Mesothelial cell of epicardium (in vitro differentiated cells): Measurements from ENCODE around the gene AQP6. TPM values are rescaled to one million over a fixed set of nuclear protein-coding genes. Genes with fewer than 3 reads are reported as not detected.

Experiments used
- DNase-seq, 2 experiments: peaks; one replicate each; pipeline ENCODE4 v3.0.0; 2021; ENCODE audit warnings: low spot score in 2 of 2; ENCODE audit not compliant: unreplicated experiment in 2 of 2
- H3K27ac Mint-ChIP-seq: 2 replicates; pipeline ENCODE4 v1.8.0; 2021; ENCODE audit warnings: mixed read lengths
- H3K27me3 Mint-ChIP-seq: 2 replicates; pipeline ENCODE4 v1.8.0; 2021; ENCODE audit warnings: low read depth, mixed read lengths
- H3K36me3 Mint-ChIP-seq: 2 replicates; pipeline ENCODE4 v1.8.0; 2021; ENCODE audit warnings: mixed read lengths
- H3K4me1 Mint-ChIP-seq: 2 replicates; pipeline ENCODE4 v1.8.0; 2021; ENCODE audit warnings: mixed read lengths
- H3K4me3 Mint-ChIP-seq: 2 replicates; pipeline ENCODE4 v1.8.0; 2021; ENCODE audit warnings: mild to moderate bottlenecking, moderate library complexity, mixed read lengths
- H3K9me3 Mint-ChIP-seq: 2 replicates; pipeline ENCODE4 v1.8.0; 2021; ENCODE audit warnings: mixed read lengths
- total RNA-seq: library from RNA; stranded (reverse); gene quantifications from 3 replicates; pipeline ENCODE4 v1.2.1, GENCODE V29; 2021
- TF ChIP-seq, protein P1 (sequence below): fragments of 200-600 bp; sonication (generic); IDR thresholded peaks from one replicate; pipeline ENCODE4 v1.5.0; 2021; ENCODE audit warnings: antibody characterized with exemption; ENCODE audit not compliant: unreplicated experiment

Gene AQP6
- total RNA-seq, 1 donor from 2014 or later: 0.16 TPM

DNA sequence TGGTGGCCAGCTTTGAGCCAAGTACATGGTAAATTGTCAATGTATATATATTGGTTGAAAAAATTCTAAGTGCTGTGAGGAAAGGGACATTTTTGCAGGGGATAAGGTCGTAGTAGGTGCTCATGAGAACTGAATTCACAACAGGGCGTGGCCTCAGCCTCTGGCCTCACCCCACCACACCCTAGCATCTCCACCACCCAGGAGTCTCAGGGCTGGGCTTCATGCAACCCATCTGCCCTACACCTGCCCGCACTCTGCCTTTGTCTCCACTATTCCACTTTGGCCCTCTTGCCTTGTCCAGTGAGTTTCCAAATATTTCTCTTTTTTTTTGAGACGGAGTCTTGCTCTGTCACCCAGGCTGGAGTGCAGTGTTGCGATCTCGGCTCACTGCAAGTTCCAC, 44.3 kb upstream of the AQP6 start:
- no peaks in the 10 kb centered on the region for H3K36me3 Mint-ChIP-seq
- H3K27ac Mint-ChIP-seq: no peak overlapping the region
- H3K9me3 Mint-ChIP-seq: no peaks in the 10 kb centered on the region
- H3K27me3 Mint-ChIP-seq: peaks cover 9% of the 10 kb centered on the region
- TF ChIP-seq, protein P1, sequence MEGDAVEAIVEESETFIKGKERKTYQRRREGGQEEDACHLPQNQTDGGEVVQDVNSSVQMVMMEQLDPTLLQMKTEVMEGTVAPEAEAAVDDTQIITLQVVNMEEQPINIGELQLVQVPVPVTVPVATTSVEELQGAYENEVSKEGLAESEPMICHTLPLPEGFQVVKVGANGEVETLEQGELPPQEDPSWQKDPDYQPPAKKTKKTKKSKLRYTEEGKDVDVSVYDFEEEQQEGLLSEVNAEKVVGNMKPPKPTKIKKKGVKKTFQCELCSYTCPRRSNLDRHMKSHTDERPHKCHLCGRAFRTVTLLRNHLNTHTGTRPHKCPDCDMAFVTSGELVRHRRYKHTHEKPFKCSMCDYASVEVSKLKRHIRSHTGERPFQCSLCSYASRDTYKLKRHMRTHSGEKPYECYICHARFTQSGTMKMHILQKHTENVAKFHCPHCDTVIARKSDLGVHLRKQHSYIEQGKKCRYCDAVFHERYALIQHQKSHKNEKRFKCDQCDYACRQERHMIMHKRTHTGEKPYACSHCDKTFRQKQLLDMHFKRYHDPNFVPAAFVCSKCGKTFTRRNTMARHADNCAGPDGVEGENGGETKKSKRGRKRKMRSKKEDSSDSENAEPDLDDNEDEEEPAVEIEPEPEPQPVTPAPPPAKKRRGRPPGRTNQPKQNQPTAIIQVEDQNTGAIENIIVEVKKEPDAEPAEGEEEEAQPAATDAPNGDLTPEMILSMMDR: no peak
- no peak for DNase-seq
- H3K4me1 Mint-ChIP-seq: peaks cover 6% of the 10 kb centered on the region
- H3K4me3 Mint-ChIP-seq: no peak overlapping the region

DNA sequence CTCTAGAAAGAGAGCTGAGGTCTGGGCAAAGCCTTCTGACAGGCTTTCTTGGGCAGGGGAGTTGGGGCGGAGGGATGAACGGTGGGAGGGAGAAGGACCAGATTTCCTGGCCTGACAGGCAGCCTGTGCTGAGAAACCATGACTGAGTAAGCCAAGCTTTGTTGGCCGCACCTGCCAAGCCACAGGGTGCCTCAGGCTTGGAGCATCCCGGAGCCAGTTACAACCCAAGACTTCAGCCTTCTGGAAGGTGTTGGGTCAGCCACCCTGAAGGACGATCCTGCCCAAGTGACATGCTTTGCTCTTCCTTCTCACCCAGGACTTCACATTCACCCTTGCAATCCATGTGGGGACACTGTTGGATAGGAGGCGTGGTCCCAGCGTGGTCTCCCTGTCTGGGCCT, 43.2 kb upstream of the AQP6 start:
- H3K4me1 Mint-ChIP-seq: peaks cover 10% of the 10 kb centered on the region
- DNase-seq: no peak

DNA sequence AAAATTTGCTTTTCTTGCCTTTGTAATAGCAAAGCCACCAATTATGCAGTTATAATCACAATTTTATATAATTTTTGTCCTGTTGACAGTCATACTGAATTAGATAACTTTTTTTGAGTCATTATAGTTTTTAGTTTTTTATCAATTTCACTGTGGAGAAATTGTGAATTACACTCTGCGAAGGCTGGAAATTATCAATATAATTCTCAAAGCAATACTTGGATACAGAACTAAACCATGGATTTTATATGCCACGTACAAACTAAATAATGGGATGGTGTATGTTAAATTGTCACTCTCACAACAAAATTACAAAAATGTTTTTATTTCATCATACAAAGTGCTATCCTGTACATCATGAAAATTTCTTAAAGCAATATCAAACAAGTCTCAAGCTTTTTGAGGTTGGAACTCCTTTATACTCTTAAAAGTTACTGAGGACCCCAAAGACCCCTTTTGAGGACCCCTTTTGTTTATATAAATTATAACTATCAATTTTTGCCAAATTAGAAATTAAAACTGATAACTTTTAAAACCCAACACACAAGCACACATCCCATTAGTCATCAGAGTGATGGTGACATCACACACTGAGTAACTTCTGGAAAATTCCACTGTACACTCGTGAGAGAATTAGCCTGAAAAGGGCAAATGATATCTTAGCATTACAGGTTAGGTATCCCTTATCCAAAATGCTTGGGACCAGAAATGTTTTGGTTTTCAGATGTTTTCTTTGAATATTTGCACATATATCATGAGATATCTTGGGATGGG, 42.0 kb upstream of the AQP6 start:
- H3K9me3 Mint-ChIP-seq: peaks cover 8% of the 10 kb centered on the region
- DNase-seq: no peak
- H3K36me3 Mint-ChIP-seq: no peaks in the 10 kb centered on the region
- no peak overlapping the region for H3K27ac Mint-ChIP-seq
- TF ChIP-seq, protein P1: peak; percentile 43
- H3K27me3 Mint-ChIP-seq: peaks cover 9% of the 10 kb centered on the region
- H3K4me3 Mint-ChIP-seq: no peak overlapping the region
- H3K4me1 Mint-ChIP-seq: peaks cover 9% of the 10 kb centered on the region

More for the DNA sequence above, 43.2 kb upstream of the AQP6 start:
- Mint-ChIP-seq H3K27ac (no peak overlapping the region), H3K27me3 (peaks cover 9% of the 10 kb centered on the region), H3K36me3 (no peaks in the 10 kb centered on the region), H3K9me3 (peaks cover 3% of the 10 kb centered on the region), H3K4me3 (no peak overlapping the region)
- TF ChIP-seq, protein P1: no peak

DNA sequence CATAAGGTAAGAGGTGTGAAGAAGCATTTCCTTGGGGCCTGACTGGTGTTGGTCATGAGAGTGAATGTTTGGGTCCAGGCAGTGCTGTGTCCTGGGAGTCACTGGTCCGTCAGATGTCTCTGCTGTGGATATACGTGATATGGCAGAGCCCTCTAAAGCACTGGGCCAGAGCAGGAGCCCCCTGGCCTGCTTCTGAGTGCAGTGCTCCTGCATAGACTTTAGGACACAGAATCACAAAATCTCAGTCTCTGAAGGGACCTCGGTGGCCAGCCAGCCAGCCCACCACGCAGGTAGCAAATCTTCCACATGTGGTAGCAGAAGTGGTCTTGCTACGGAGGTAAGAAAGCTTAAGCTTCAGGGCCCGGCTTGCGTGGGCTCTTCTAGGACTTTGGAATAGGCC, 40.7 kb upstream of the AQP6 start:
- Mint-ChIP-seq H3K36me3 (no peaks in the 10 kb centered on the region), H3K4me1 (peaks cover 3% of the 10 kb centered on the region), H3K27ac (no peak overlapping the region), H3K27me3 (peaks cover 9% of the 10 kb centered on the region), H3K9me3 (peaks cover 8% of the 10 kb centered on the region), H3K4me3 (no peak overlapping the region)
- TF ChIP-seq, protein P1: no peak
- DNase-seq: no peak

DNA sequence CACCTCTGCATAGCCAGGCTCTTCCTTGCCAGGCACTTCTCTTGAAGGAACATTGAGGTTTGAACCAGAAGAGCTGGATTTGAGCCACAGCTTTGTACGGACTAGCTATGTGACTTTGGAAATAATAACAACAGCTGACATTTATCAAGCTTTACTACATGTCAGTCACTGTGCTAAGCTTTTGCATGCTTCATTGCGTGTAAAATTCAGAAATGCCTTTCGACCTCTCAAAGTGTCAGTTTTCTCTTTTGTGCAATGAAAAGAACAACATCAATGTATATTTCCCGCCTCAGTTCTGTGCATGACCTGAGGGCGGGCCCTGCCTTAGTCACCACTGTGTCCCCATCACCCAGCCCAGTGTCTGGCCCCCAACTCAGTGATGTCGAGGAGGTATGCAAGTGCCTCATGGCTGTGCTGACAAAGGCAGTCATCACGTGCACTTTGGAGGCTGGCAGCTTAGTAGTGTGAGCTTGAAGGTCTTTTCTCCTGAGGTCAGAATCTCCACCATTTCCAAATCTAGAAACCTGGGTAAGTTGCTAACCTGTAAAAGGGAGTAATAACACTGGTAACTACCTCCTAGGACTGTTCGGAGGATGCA, 40.1 kb upstream of the AQP6 start:
- Mint-ChIP-seq H3K36me3 (no peaks in the 10 kb centered on the region), H3K4me3 (no peak overlapping the region), H3K27ac (no peak overlapping the region), H3K27me3 (peaks cover 9% of the 10 kb centered on the region), H3K4me1 (peaks cover 3% of the 10 kb centered on the region), H3K9me3 (peaks cover 8% of the 10 kb centered on the region)
- TF ChIP-seq, protein P1: no peak
- no peak for DNase-seq
